ENCODE data around the gene SDHA. TPM values are rescaled to one million over a fixed set of nuclear protein-coding genes. Genes with fewer than 3 reads are reported as not detected.
"Not testable (repeated sequence)": the region's sequence is repeated elsewhere in the genome, so short reads cannot be mapped to it uniquely, and the experiment has no call there.

The SDHA gene
- total RNA-seq, 1 experiment from 2014 or later = 54.0 TPM

DNA sequence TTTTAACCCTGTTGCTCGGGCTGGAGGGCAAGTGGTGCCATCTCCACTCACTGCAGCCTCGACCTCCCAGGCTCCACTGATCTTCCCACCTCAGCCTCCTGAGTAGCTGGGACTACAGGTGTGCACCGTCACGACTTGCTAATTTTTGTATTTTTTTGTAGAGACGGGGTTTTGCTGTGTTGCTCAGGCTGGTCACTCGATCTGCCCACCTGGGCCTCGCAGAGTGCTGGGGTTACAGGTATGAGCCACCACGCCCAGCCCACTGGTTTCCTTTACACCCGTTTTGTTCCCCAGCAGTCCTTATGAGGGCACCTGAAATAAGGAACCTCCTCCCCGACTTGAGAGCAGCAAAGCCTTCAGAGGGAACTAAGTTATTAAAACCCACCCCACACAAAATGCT lies 2.0 kb upstream of the SDHA start:
- not testable (repeated sequence) for H3K4me2 ChIP-seq (ENCODE audit: low read depth, low read length, poor library complexity, severe bottlenecking); H3K9ac ChIP-seq (ENCODE audit: low read length); H3K9me2 ChIP-seq (replicated peaks; ENCODE audit: insufficient read depth, low read length); H3K9me3 ChIP-seq (ENCODE audit: low read length); H3K27ac ChIP-seq (ENCODE audit: low read length); H3K4me3 ChIP-seq (ENCODE audit: low read length); H2AFZ ChIP-seq (ENCODE audit: low read length); H3K36me3 ChIP-seq (ENCODE audit: insufficient read depth, low read length); H3K27me3 ChIP-seq (ENCODE audit: low read length); DNase-seq
- Histone ChIP-seq H3K4me1 (ENCODE audit: low read length) (peaks cover 20% of the 10 kb centered on the region), H4K20me1 (ENCODE audit: insufficient read depth, low read depth, low read length) (peaks cover 20% of the 10 kb centered on the region), H3K79me2 (ENCODE audit: low read length) (peaks cover 64% of the 10 kb centered on the region)

DNA sequence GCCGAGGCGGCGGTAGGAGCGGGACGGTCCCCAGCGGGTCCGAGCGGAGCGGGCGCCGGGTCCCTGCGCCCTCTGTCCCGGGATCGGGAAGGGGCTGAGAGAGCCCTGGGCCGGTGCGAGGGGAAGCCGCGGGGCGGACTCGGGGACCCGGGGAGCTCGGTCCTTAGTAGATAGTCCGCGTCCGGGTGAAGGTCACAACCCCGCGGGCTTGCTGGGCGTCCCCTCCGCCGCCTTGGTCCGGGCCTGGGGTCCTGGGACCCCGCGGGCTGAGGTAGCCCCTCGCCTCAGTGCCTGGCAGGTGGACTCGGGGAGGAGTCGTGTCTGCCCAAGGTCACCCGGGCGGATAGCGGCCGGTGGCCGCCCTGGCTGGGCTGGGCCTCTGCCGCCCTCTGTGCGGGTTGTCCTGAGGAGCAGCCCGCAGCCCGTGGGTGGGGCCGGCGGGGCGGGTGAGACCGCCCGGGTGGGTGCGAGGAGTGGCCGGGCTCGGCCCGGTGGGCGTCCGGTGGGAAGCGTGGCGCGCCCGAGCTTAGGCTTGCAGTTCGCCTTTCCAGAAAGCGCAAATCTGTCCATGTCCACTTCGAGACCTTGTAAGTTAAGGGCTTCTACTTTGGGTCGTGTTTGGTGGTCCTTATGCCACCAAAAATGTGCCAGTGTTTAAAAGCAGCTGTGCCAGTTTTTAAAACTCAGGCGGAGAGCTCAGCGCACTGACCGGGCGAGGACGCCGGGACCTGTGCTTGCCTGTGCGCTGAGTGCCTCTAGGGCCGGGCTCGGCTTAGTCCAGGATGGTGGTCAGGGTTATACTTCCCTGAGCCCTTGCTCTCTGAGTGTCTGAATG lies 554 bp downstream of the SDHA start:
- H3K4me1 ChIP-seq (ENCODE audit: low read length) = peaks cover 20% of the 10 kb centered on the region
- peaks cover 87% of the 10 kb centered on the region for H3K79me2 ChIP-seq (ENCODE audit: low read length)
- H3K4me3 ChIP-seq (ENCODE audit: low read length) = peak overlapping the region; percentile 97

DNA sequence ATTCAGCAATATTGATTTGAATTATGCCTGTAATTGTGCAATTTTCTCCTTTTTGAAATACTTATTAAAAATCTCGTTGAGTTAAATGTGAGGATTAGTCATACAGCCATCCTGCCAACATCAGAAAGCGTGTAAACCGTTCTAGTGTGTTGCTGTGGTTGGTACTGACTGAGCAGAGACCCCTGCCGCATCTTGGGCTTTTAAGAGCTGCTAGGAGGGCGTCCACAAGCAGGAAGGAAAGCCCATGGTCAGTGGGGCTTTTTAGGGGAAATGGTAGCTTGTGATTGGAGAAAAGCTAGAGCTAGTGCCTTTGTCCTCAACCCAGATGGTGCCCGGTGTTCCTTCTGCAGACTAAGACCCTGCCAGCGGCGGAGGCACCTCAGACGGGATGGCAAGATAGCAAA lies 1.3 kb downstream of the SDHA start:
- Histone ChIP-seq H3K4me2 (ENCODE audit: low read depth, low read length, poor library complexity, severe bottlenecking) (peak overlapping the region; percentile 99), H3K27me3 (ENCODE audit: low read length) (no peaks in the 10 kb centered on the region), H3K27ac (ENCODE audit: low read length) (peak overlapping the region; percentile 47; the same call in 1 of the 2 replicates), H3K9me2 (replicated peaks; ENCODE audit: insufficient read depth, low read length) (no peaks in the 10 kb centered on the region), H3K9ac (ENCODE audit: low read length) (peak overlapping the region; percentile 98), H3K4me3 (ENCODE audit: low read length) (peak overlapping the region; percentile 97), H2AFZ (ENCODE audit: low read length) (no peak overlapping the region), H3K4me1 (ENCODE audit: low read length) (peaks cover 20% of the 10 kb centered on the region), H4K20me1 (ENCODE audit: insufficient read depth, low read depth, low read length) (peaks cover 20% of the 10 kb centered on the region), H3K79me2 (ENCODE audit: low read length) (peaks cover 87% of the 10 kb centered on the region), H3K9me3 (ENCODE audit: low read length) (no peaks in the 10 kb centered on the region), H3K36me3 (ENCODE audit: insufficient read depth, low read length) (peaks cover 10% of the 10 kb centered on the region; the same call in 1 of the 2 replicates)
- DNase-seq = peak; percentile 56

More for the DNA sequence above, 554 bp downstream of the SDHA start:
- Histone ChIP-seq H3K9me3 (ENCODE audit: low read length) (no peaks in the 10 kb centered on the region), H3K27ac (ENCODE audit: low read length) (peak overlapping the region; percentile 47; the same call in 1 of the 2 replicates), H3K36me3 (ENCODE audit: insufficient read depth, low read length) (peaks cover 6% of the 10 kb centered on the region; the same call in 1 of the 2 replicates), H3K9me2 (replicated peaks; ENCODE audit: insufficient read depth, low read length) (no peaks in the 10 kb centered on the region), H2AFZ (ENCODE audit: low read length) (no peak overlapping the region), H4K20me1 (ENCODE audit: insufficient read depth, low read depth, low read length) (peaks cover 20% of the 10 kb centered on the region), H3K9ac (ENCODE audit: low read length) (peak overlapping the region; percentile 98), H3K4me2 (ENCODE audit: low read depth, low read length, poor library complexity, severe bottlenecking) (peak overlapping the region; percentile 99), H3K27me3 (ENCODE audit: low read length) (no peaks in the 10 kb centered on the region)
- DNase-seq = peak; percentile 73

DNA sequence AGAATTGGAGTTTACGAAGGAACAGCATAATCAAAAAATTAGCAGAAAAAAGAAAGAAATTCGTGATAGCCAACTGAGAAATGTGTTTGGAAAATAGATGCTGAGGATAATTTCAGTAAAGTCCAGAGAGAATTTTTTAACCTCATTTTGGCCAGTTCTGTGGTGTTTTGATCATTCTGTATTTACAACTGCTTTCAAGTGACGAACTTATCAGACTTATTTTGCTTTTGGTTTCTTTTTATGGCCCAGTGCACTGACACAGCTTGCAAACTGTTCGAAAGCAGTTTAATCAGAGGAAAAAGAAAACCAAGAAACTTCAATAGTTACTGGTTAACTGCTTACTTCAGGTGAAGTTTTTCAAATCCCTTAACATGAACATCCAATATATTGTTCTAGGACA lies 1.9 kb downstream of the SDHA start:
- H3K27ac ChIP-seq (ENCODE audit: low read length) = 0 out of 2 replicates have a peak overlapping the region, but pooled peaks have one; percentile 17
- peaks cover 89% of the 10 kb centered on the region for H3K79me2 ChIP-seq (ENCODE audit: low read length)
- peak overlapping the region; percentile 97 for H3K4me3 ChIP-seq (ENCODE audit: low read length)
- H3K9ac ChIP-seq (ENCODE audit: low read length) = peak overlapping the region; percentile 98
- H3K4me2 ChIP-seq (ENCODE audit: low read depth, low read length, poor library complexity, severe bottlenecking) = peak overlapping the region; percentile 99
- peaks cover 20% of the 10 kb centered on the region for H4K20me1 ChIP-seq (ENCODE audit: insufficient read depth, low read depth, low read length)
- no peaks in the 10 kb centered on the region for H3K9me3 ChIP-seq (ENCODE audit: low read length)
- H3K27me3 ChIP-seq (ENCODE audit: low read length) = no peaks in the 10 kb centered on the region
- no peak overlapping the region for H2AFZ ChIP-seq (ENCODE audit: low read length)
- H3K4me1 ChIP-seq (ENCODE audit: low read length) = peaks cover 19% of the 10 kb centered on the region
- H3K36me3 ChIP-seq (ENCODE audit: insufficient read depth, low read length) = peaks cover 13% of the 10 kb centered on the region; the same call in 1 of the 2 replicates
- no peaks in the 10 kb centered on the region for H3K9me2 ChIP-seq (replicated peaks; ENCODE audit: insufficient read depth, low read length)
- no peak for DNase-seq

DNA sequence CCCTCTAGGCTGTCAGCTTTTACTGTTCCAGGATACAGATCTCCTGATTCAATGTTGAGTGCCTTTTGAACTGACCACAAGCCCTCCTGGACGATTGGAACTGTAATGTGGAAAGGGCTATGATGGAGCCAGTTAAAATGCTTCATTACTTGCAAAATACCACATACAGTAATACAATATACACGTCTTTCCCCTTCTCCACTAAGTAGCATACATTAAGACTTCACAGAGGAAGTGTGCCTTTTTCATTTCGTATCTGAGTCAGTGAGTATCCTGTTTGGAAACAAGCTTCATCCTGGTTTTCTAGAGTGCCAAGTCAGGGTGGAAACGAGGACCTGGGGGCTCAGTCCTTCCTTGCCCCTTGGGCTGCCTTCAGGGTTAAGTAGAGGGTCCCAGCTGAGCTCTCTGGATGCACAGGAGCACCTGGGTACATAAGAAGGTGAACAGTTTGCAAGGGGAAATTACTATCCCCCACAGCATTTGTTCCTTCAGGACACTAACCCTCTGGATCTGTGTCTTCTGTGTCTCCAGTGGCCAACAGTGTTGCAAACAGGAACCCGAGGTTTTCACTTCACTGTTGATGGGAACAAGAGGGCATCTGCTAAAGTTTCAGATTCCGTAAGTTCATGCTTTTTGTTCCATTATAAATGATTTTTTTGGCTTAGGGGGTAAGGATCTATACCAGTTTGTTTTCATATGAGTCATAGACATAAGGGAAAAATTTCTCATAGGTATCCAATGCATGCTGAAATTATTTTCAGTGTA lies 5.0 kb downstream of the SDHA start:
- DNase-seq; H3K4me2 ChIP-seq (ENCODE audit: low read depth, low read length, poor library complexity, severe bottlenecking); H3K27ac ChIP-seq (ENCODE audit: low read length); H3K27me3 ChIP-seq (ENCODE audit: low read length); H2AFZ ChIP-seq (ENCODE audit: low read length); H3K9me3 ChIP-seq (ENCODE audit: low read length); H3K9ac ChIP-seq (ENCODE audit: low read length); H3K9me2 ChIP-seq (replicated peaks; ENCODE audit: insufficient read depth, low read length); H3K4me3 ChIP-seq (ENCODE audit: low read length): not testable (repeated sequence)
- peaks cover 70% of the 10 kb centered on the region for H3K79me2 ChIP-seq (ENCODE audit: low read length)
- H4K20me1 ChIP-seq (ENCODE audit: insufficient read depth, low read depth, low read length) = peaks cover 20% of the 10 kb centered on the region
- peaks cover 13% of the 10 kb centered on the region; the same call in 1 of the 2 replicates for H3K36me3 ChIP-seq (ENCODE audit: insufficient read depth, low read length)
- peaks cover 14% of the 10 kb centered on the region for H3K4me1 ChIP-seq (ENCODE audit: low read length)

DNA sequence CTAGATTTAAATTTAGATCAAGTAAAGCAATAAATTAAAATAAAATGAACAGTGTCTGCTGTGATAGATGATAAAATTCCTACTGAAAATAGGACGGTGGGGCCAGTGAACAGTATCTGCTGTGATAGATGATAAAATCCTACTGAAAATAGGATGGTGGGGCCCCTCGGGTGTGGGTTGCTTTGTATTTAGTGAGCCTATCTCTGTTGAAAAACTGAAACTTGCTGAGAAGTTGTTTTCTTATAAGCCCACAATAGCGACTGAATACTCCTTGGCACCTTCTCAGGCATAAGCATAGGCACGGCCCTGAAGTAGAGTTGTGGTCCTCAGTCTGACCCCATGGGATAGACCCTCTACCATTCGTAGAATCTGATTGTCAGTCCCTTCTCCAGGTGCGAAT lies 5.7 kb downstream of the SDHA start:
- H3K9ac ChIP-seq (ENCODE audit: low read length) = no peak overlapping the region
- H3K4me1 ChIP-seq (ENCODE audit: low read length) = peaks cover 14% of the 10 kb centered on the region
- H3K9me2 ChIP-seq (replicated peaks; ENCODE audit: insufficient read depth, low read length) = no peaks in the 10 kb centered on the region
- no peaks in the 10 kb centered on the region for H3K9me3 ChIP-seq (ENCODE audit: low read length)
- H3K4me3 ChIP-seq (ENCODE audit: low read length) = no peak overlapping the region
- no peak overlapping the region for H2AFZ ChIP-seq (ENCODE audit: low read length)
- H3K4me2 ChIP-seq (ENCODE audit: low read depth, low read length, poor library complexity, severe bottlenecking) = no peak overlapping the region
- DNase-seq = no peak
- no peaks in the 10 kb centered on the region for H3K27me3 ChIP-seq (ENCODE audit: low read length)
- peaks cover 63% of the 10 kb centered on the region for H3K79me2 ChIP-seq (ENCODE audit: low read length)
- peaks cover 18% of the 10 kb centered on the region; the same call in 1 of the 2 replicates for H3K36me3 ChIP-seq (ENCODE audit: insufficient read depth, low read length)
- H4K20me1 ChIP-seq (ENCODE audit: insufficient read depth, low read depth, low read length) = peaks cover 18% of the 10 kb centered on the region
- H3K27ac ChIP-seq (ENCODE audit: low read length) = no peak overlapping the region

DNA sequence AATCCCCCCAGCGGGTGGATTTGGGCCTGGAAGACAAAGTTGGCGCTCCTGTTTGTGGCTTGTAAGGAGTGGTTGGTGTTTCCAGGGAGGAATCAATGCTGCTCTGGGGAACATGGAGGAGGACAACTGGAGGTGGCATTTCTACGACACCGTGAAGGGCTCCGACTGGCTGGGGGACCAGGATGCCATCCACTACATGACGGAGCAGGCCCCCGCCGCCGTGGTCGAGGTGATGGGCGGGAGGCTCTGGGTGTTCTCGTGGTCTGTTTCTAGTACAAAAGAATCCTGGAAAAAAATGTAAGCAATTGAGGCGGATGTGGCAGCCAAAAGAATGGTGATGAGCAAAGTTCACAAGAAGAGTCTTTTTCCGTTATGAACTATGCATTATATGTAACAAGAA lies 7.2 kb downstream of the SDHA start:
- Histone ChIP-seq H3K4me3 (ENCODE audit: low read length) (no peak overlapping the region), H3K27me3 (ENCODE audit: low read length) (no peaks in the 10 kb centered on the region), H3K79me2 (ENCODE audit: low read length) (peaks cover 48% of the 10 kb centered on the region), H2AFZ (ENCODE audit: low read length) (no peak overlapping the region), H3K36me3 (ENCODE audit: insufficient read depth, low read length) (peaks cover 26% of the 10 kb centered on the region; the same call in 1 of the 2 replicates), H3K4me1 (ENCODE audit: low read length) (peaks cover 3% of the 10 kb centered on the region), H3K9ac (ENCODE audit: low read length) (no peak overlapping the region), H3K27ac (ENCODE audit: low read length) (no peak overlapping the region), H4K20me1 (ENCODE audit: insufficient read depth, low read depth, low read length) (peaks cover 3% of the 10 kb centered on the region), H3K9me3 (ENCODE audit: low read length) (no peaks in the 10 kb centered on the region), H3K4me2 (ENCODE audit: low read depth, low read length, poor library complexity, severe bottlenecking) (no peak overlapping the region), H3K9me2 (replicated peaks; ENCODE audit: insufficient read depth, low read length) (no peaks in the 10 kb centered on the region)
- DNase-seq = no peak

DNA sequence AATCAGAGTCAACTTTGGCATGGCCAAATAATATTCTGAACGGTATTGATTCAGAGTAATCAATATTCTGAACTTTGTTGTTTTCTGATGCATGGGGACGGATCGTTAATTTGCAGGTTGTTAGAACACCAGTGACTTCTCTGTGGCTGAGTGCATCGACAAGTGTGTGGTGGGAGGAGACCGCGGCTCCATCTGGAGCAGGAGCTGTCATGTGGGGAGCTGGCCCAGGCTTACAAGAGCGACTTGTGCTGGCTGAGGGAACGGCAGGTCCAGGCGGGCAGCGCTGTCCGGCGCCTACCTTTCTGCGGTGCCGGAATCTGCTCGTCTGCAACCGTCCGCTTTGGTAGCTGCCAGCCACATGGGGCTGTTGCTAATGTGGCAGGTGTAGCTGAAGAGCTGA lies 9.3 kb downstream of the SDHA start:
- not testable (repeated sequence) for H3K4me2 ChIP-seq (ENCODE audit: low read depth, low read length, poor library complexity, severe bottlenecking); H3K4me3 ChIP-seq (ENCODE audit: low read length); H3K9me3 ChIP-seq (ENCODE audit: low read length); H3K4me1 ChIP-seq (ENCODE audit: low read length); H2AFZ ChIP-seq (ENCODE audit: low read length); H3K27me3 ChIP-seq (ENCODE audit: low read length); H3K9me2 ChIP-seq (replicated peaks; ENCODE audit: insufficient read depth, low read length); H4K20me1 ChIP-seq (ENCODE audit: insufficient read depth, low read depth, low read length); DNase-seq; H3K9ac ChIP-seq (ENCODE audit: low read length); H3K27ac ChIP-seq (ENCODE audit: low read length)
- peaks cover 28% of the 10 kb centered on the region for H3K79me2 ChIP-seq (ENCODE audit: low read length)
- H3K36me3 ChIP-seq (ENCODE audit: insufficient read depth, low read length) = peaks cover 26% of the 10 kb centered on the region; the same call in 1 of the 2 replicates

All from Karpas-422 (cell line).